Measurements from ENCODE around the gene PCF11.
"Not testable (repeated sequence)": the region's sequence is repeated elsewhere in the genome, so short reads cannot be mapped to it uniquely, and the experiment has no call there.

The PCF11 gene, protein sequence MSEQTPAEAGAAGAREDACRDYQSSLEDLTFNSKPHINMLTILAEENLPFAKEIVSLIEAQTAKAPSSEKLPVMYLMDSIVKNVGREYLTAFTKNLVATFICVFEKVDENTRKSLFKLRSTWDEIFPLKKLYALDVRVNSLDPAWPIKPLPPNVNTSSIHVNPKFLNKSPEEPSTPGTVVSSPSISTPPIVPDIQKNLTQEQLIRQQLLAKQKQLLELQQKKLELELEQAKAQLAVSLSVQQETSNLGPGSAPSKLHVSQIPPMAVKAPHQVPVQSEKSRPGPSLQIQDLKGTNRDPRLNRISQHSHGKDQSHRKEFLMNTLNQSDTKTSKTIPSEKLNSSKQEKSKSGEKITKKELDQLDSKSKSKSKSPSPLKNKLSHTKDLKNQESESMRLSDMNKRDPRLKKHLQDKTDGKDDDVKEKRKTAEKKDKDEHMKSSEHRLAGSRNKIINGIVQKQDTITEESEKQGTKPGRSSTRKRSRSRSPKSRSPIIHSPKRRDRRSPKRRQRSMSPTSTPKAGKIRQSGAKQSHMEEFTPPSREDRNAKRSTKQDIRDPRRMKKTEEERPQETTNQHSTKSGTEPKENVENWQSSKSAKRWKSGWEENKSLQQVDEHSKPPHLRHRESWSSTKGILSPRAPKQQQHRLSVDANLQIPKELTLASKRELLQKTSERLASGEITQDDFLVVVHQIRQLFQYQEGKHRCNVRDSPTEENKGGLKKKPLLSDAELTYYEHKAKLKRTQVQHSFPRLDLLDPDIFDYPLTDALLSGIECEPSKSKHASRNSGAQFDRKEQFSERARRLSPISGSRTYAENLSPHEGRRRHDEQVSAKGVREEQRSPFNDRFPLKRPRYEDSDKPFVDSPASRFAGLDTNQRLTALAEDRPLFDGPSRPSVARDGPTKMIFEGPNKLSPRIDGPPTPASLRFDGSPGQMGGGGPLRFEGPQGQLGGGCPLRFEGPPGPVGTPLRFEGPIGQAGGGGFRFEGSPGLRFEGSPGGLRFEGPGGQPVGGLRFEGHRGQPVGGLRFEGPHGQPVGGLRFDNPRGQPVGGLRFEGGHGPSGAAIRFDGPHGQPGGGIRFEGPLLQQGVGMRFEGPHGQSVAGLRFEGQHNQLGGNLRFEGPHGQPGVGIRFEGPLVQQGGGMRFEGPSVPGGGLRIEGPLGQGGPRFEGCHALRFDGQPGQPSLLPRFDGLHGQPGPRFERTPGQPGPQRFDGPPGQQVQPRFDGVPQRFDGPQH (N-terminal part only)

DNA sequence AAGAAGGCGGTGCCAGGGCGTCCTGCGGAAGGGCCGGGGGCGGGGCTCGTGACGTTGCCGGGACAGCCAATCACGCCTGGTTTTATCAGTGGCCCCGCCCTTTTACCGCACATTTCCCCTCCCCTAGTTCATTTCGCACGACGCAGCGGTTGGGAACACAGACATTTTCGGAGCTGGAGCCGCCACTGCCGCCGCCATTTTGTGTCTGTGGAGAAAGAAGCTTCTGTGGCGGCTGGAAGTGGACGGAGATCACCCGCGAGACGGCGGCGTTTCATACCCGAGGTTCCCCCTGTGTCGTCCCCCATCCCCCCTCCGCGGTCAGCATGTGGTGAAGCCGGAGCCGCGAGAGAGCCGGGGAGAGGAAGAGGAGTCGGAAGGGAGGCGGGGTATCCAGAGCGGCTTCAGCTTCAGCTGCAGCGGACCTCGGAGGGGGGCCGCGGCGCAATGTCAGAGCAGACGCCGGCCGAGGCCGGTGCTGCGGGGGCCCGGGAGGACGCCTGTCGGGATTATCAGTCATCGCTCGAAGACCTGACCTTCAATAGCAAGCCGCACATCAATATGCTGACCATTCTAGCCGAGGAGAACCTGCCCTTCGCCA is at the start of gene PCF11:
TSS of gene PCF11 (plus strand) at position 136 of the 598 bp plus-strand sequence. CDS start at position 445, 309 bp downstream.
- DNase-seq (ENCODE audit: low spot score), result peak; percentile 15

DNA sequence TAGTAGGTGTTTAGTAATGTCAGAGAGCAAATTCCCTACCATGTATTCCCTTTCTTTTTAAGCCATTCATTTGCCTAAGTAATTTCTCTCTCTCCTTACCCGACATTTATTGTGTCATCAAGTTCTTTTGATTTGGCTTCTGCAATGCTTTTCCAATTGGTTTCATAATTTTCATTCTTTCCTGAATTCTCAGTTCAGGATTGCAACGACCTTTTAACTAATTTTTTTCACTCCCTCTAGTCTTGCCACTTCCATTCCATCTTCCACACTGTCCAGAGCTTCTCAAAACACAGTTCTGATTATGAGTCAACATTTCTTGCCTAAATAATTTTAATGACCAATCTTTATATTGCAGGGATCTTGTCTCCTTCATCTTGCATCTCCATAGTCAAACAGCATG is 44.0 kb upstream of the PCF11 start:
- DNase-seq (ENCODE audit: low spot score), result no peak

DNA sequence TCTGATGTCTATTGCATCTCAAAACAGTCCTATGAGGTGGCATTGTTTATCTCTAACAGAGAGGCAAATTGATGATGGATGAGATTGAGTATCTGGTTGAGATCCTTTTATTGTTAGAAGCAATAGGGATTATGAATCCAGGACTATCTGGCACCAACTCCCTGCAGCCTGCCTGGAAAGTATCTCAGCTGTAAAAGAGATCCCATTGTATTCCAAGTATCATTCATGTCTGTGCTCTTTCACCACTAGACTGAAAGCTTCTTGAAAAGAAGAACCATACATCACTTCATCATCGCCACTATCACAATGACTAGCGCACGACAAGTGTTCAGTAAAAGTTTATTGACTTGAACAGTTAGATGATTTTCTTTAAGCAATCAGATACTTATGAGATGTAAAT is 41.9 kb upstream of the PCF11 start:
- DNase-seq (ENCODE audit: low spot score), result no peak

DNA sequence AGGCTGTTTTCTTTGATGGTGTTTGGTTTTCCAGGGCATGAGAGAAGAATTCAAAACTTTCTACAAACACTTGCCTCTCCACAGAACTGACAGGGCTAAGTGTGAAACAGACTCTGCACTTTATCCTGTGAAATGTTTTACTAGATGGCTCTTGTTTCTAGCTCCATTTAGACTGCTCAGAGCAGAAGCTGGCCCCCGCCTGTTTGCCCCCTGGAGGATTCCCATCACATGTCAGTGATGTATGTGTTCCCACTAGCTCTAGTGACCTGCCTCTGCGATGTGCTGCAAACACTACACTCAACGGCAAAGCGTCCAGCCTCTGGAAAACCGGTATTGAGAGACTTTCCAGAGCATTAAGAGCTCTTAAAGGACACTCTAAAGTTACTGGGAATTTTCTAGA is 41.4 kb upstream of the PCF11 start:
- DNase-seq (ENCODE audit: low spot score), result no peak

DNA sequence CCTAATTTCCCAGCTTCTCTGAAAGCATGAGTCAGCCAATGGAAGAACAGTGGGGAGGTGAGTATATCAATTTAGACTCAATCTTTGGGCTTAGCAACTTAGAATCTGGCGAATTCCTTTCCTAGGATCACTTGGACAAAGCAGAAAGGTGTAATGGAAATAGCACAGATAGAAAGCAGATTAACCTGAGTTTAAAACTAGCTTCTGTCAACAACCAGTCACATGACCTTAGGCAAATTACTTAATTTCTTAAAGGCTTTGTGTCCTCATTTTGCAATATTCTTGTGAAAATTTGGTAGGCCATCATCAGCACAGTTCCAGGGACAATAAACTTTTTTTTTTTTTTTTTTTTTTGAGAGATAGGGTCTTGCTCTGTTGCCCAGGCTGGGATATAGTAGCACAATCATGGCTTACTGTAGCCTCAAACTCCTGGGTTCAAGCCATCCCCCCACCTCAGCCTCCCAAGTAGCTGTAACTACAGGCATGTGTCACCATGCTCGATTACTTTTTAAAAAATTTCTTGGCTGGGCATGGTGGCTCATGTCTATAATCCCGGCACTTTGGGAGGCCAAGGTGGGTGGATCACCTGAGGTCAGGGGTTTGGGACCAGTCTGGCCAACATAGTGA is 40.8 kb upstream of the PCF11 start:
- no peak for DNase-seq (ENCODE audit: low spot score)

DNA sequence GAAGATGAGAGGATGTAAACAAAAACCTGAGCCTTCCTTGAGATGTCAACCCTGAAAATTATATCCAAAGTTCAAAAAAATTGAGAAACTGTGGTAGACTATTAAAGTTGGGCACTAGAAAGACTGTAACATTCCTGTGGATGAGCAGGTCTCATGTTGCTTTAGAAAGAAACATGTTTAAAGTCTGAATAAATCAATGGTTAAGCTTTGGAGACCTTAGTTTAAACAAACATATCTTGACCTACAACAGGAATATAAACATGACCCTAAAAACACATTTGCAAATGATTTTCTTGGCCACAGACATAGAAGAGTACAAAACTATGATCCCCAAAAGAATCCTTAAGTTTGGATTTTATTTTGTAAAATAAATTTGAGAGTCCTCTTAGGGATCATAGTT is 38.1 kb upstream of the PCF11 start:
- no peak for DNase-seq (ENCODE audit: low spot score)

DNA sequence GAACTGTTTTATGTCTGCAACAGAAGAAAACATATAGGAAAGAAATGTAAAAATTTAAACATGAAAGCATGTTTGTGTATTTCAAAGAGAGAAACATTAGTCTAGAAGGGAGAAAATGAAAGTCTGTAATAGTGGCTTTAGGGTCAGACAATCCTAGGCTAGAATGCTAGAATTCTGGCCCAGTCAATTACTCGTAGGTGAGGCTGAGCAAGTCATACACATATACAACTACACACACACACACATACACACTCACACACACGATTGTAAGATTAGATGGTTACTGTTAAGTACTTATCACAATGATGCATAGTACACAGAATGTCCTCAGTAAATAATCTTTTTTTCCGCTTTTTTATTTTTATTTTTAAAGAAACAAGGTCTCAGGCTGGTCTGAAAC is 37.7 kb upstream of the PCF11 start:
- no peak for DNase-seq (ENCODE audit: low spot score)

DNA sequence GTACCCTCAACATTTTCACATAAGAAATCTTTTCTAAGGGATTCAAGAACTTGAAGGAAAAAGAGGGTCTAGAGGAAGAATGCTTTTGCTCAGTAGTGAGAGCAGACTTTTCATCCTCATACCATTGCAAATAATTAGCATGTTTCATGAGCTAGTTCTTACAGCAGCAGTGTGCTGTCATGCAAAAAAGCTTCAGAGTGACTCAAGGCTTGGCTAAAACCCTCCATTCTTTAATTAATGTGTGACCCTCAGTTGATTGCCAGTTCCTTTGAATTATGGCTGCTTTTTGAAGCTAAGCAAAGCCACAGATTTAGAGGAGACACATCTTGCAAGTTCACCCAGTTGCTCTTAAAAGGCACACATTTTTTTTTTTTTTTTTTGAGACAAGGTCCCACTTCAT is 36.6 kb upstream of the PCF11 start:
- DNase-seq (ENCODE audit: low spot score), result no peak

DNA sequence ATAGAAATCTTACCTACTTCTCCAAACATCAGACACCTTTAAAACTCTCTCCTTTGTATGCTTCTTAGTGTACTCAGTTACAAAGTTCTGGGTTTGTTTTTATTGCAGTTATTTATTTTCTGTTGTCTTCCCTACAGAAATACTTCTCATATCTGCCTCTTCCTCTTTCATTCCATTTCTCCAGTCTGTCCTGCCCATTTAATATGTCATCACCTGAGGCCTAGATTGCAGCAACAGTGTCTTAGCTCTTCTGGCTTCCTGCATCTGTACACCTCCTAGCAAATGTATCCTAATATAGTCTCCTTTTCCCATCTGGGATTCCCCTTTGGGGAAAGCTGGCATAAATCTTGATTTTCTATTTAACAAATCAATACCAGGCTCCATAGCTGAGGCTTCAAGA is 34.9 kb upstream of the PCF11 start:
- DNase-seq (ENCODE audit: low spot score), result no peak

DNA sequence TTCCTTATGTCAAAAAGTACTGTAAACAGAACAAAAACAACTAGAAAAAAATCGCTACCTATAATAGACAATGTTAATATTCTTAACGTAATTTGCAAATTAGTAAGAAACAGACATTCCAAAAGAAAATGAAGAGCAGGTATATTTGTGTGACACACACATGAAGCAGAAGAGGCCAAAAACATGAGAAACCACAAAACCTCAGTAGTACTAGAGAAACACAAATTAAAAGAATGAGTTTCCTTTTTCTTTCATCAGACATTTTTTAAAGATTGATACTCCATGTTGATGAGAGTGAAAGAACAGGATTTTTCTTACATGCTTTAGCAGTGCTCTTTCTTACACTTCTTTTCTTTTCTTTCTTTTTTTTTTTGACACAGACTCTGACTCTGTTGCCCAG is 34.2 kb upstream of the PCF11 start:
- no peak for DNase-seq (ENCODE audit: low spot score)

DNA sequence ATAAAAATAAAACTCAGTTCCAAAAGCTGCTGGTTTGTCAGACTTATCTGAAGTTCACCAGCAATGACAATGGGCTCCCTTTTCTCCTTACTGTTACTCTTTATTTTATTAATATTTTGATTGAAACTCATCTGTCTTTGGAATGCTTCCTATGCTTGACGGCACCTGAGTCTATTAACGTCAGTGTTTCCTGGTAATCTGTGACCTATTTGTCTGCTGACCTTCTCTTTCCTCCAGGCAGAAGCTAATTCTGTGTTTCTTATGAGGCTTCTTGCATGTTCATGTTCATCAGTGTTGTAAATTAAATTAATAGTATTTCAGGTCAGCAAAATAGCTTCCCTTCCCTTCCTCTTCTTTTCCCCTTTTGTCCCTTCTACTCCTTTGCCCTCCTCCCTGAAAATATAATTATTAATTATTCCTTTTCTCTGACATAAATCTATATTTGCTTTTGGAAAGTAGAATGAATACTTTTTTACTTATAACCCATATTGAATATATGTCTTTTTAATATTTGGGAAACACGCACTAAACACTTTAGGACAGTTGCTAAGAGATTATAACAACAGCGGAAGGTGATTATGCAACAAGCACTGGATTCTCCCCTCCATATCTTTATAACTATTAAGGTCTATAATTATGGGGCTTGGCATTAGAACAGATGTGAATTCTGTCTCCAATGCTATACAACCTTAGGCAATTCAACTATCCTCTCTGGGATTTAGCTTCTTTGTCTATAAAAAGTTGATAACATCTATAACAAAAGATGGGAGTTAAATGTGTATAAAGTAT is 32.1 kb upstream of the PCF11 start:
- DNase-seq (ENCODE audit: low spot score), result no peak

DNA sequence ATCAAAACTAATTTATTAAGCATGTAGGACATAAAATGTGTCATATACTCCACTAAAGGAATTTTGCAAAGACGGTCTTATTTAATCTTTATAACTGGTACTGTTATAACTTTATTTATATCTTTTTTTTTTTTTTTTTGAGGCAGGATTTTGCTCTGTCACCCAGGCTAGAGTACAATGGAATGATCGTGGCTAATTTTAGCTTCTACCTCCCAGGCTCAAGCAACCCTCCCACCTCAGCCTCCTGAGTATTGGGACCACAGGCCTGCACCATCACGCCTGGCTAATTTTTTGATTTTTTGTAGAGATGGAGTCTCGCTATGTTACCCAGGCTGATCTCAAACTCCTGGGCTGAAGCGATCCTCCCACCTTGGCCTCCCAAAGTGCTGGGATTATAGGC is 31.4 kb upstream of the PCF11 start:
- no peak for DNase-seq (ENCODE audit: low spot score)

DNA sequence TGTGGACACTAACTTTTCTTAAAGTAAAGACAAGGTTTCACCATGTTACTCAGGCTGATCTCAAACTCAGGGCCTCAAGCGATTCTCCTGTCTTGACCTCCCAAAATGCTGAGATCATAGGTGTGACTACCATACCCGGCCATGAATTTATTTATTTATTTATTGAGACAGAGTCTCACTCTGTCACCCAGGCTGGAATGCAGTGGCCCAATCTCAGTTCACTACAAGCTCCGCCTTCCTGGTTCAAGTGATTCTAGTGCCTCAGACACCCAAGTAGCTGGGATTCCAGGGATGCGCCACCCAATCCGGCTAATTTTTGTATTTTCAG is 29.7 kb upstream of the PCF11 start:
- no peak for DNase-seq (ENCODE audit: low spot score)

DNA sequence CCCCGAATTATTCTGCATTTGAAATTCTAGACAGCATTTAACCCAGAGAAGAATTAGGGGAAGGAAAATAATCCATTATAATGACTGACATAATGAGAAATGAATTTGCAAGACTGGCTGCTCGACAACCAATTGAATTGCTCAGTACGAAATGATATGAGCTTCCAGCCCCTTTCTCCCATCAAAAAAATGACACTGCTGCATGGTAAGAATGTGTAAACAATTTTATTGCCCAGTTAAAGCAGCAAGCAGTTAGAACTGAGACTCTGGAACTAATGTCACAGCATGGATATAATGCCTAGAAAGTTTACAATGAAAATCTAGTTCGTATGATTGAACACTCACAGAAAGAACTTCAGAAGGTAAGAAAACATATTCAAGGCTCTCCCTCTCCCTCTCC is 24.7 kb upstream of the PCF11 start:
- DNase-seq (ENCODE audit: low spot score), result no peak

DNA sequence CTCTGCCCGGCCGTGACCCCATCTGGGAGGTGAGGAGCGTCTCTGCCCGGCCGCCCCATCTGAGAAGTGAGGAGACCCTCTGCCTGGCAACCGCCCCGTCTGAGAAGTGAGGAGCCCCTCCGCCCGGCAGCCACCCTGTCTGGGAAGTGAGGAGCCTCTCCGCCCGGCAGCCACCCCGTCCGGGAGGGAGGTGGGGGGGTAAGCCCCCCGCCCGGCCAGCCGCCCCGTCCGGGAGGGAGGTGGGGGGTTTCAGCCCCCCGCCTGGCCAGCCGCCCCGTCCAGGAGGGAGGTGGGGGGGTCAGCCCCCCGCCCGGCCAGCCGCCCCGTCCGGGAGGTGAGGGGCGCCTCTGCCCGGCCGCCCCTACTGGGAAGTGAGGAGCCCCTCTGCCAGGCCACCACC is 23.7 kb upstream of the PCF11 start:
- DNase-seq (ENCODE audit: low spot score), result not testable (repeated sequence)

DNA sequence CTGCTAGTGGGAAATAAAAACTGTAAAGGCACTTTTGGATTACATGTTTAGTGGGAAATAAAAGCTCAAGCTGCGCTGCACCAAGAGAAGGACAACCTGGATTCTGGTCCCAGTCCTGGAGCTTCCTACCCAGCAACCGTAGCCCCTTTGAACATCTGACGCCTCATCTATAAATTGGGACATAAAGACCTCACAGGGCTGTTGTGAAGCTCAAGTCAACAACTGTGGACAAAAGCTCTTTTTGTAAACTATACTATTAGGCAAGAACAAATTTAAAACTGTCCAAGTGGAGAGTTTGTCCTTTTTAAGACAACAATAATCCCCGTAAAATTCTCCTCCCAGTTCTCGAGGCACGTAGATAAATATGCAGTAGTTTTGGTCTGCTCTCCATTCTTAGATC is 17.6 kb upstream of the PCF11 start:
- no peak for DNase-seq (ENCODE audit: low spot score)

DNA sequence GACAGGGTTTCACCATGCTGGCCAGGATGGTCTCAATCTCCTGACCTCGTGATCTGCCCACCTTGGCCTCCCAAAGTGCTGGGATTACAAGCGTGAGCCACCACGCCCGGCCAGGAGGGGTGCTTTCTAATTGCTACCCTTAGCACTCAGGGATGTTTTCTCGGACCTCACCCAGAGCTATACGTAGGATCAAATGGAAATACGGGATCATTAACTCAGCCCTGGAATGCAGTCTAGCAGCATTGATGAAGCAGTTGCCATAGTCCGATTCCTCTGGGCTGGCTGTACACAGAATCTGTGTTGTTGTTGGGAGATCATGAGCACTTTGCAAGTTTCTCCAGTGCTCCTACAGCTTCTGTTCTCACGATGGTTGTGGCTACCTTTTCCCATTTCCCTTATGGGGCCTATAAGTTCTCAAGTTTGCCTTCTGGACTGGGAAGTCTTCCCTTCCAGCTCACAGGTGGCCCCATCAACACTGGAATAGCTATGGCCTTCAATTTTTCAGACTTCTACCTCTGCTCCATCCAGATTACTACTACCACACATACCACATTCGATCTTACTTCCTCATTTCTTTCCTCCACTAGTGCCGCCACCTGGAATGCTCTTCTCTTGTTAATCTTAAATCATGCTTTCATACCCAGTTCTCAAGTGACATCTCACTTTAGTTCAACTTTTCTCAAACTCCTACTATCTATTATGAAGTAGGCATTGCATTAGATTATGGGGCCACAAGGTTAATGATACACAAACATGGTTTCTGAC is 16.1 kb upstream of the PCF11 start:
- no peak for DNase-seq (ENCODE audit: low spot score)

DNA sequence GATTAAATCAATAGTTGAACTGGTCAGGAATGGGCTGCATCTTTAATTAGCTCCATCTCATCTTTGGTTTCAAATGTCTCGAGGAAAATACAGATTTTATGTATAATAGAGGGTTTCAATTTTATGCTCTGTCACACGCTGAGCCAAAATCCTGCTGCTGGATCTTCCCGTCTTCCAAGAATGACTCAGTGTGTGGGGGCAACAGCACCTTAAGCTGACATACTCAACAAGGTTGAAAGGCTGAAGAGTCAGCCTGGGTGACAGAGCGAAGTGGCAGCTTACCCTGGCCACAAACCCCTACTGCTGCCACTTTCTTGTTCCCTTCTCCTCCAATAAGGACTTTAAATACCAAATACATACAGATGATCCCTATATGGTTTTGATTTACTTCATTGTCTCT is 9.0 kb upstream of the PCF11 start:
- DNase-seq (ENCODE audit: low spot score), result no peak

DNA sequence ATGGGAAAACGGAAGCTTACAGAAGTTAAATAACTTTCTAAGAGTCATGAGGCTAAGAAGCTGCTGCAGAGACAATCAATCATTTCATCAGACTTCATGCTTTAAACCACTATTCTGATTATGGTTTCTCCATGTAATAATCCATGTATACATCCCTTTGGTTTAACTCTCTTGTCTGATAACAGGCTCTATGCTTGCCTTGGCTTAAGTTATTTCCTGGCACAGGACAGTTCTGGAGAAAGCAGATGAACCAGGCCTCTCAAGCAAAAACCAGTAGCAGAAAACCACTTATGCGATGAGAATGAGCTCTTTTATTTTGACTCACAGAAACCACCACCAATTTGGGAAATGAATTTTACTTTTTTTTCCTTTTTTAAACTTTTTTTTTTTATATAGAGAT is 6.5 kb upstream of the PCF11 start:
- DNase-seq (ENCODE audit: low spot score), result no peak

DNA sequence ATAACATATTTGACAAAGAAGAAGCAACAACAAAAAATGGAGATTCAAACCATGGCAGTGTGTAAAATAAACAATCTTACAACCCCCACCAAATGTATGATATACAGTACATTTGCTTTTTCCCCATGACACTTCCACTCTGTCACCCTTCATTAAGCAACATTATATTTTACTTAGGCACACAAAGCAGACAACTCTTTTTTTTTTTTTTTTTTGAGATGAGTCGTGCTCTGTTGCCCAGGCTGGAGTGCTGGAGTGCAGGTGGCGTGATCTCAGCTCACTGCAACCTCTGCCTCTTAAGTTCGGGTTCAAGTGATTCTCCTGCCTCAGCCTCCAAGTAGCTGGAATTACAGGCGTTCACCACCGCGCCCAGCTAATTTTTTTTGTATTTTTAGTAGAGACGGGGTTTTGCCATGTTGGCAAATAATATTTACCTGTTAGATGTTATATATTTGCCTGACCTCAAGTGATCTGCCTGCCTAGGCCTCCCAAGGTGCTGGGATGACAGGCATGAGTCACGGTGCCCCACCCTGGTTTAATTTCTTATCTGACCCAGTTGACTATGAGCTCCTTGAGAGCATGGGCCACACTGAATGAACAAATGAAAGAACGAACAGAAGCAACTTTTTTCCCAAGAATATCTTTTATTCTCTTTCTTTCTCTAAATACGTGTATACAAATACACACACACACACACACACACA is 5.5 kb upstream of the PCF11 start:
- no peak for DNase-seq (ENCODE audit: low spot score)
